H9 (cell line): ENCODE data around the gene NR1H4. TPM values are rescaled to one million over a fixed set of nuclear protein-coding genes. Genes with fewer than 3 reads are reported as not detected.

Source experiments
- DNase-seq: peaks from one replicate; pipeline ENCODE4 v3.0.0-alpha.2; 2017
- H2AFZ ChIP-seq: one replicate; pipeline ENCODE4 v1.6.1; 2013; ENCODE audit warnings: mild to moderate bottlenecking, low read length, control low read depth, moderate library complexity
- H2AK5ac ChIP-seq: 2 replicates; pipeline ENCODE4 v1.6.1; 2013; ENCODE audit warnings: low read length, control low read depth, mixed read lengths; ENCODE audit not compliant: insufficient read length
- H2BK120ac ChIP-seq: one replicate; pipeline ENCODE4 v1.6.1; 2013; ENCODE audit warnings: low read depth, mild to moderate bottlenecking, low read length, control low read depth, inconsistent platforms; ENCODE audit not compliant: poor library complexity, severe bottlenecking
- H2BK12ac ChIP-seq: 2 replicates; pipeline ENCODE4 v1.6.1; 2013; ENCODE audit warnings: low read length, control low read depth, mixed read lengths, low read depth; ENCODE audit not compliant: insufficient read length
- H2BK15ac ChIP-seq: 2 replicates; pipeline ENCODE4 v1.6.1; 2013; ENCODE audit warnings: low read depth, low read length, control low read depth
- H2BK20ac ChIP-seq: one replicate; pipeline ENCODE4 v1.6.1; 2013; ENCODE audit warnings: low read depth, mild to moderate bottlenecking, low read length, control low read depth, inconsistent platforms; ENCODE audit not compliant: poor library complexity, severe bottlenecking
- H2BK5ac ChIP-seq: 2 replicates; pipeline ENCODE4 v1.6.1; 2013; ENCODE audit warnings: low read length, control low read depth, mixed read lengths; ENCODE audit not compliant: insufficient read length
- H3K14ac ChIP-seq: 2 replicates; pipeline ENCODE4 v1.6.1; 2013; ENCODE audit warnings: low read length, control low read depth; ENCODE audit not compliant: insufficient read depth
- H3K18ac ChIP-seq: 2 replicates; pipeline ENCODE4 v1.6.1; 2013; ENCODE audit warnings: low read depth, mild to moderate bottlenecking, mixed read lengths, low read length, control low read depth; ENCODE audit not compliant: insufficient read length
- H3K23ac ChIP-seq: 2 replicates; pipeline ENCODE4 v1.6.1; 2013; ENCODE audit warnings: low read length, control low read depth, mixed read lengths, low read depth; ENCODE audit not compliant: insufficient read length
- H3K23me2 ChIP-seq: 2 replicates; pipeline ENCODE4 v1.6.1; 2013; ENCODE audit warnings: low read depth, mild to moderate bottlenecking, mixed read lengths, low read length, control low read depth; ENCODE audit not compliant: insufficient read length, poor library complexity, severe bottlenecking
- H3K27ac ChIP-seq: 2 replicates; pipeline ENCODE4 v1.5.1; 2013; ENCODE audit warnings: low read length, control low read depth, mixed read lengths, low read depth; ENCODE audit not compliant: insufficient read length
- H3K27me3 ChIP-seq: 2 replicates; pipeline ENCODE4 v1.6.1; 2013; ENCODE audit warnings: low read length, control low read depth, inconsistent platforms; ENCODE audit not compliant: insufficient read depth
- H3K4ac ChIP-seq: 2 replicates; pipeline ENCODE4 v1.6.1; 2013; ENCODE audit warnings: low read depth, mild to moderate bottlenecking, control low read depth, inconsistent platforms, low read length, moderate library complexity
- H3K4me1 ChIP-seq: 2 replicates; pipeline ENCODE4 v1.6.1; 2013; ENCODE audit warnings: low read length, control low read depth, inconsistent platforms; ENCODE audit not compliant: insufficient read depth
- H3K4me2 ChIP-seq: 2 replicates; pipeline ENCODE4 v1.6.1; 2013; ENCODE audit warnings: low read length, control low read depth, mixed read lengths; ENCODE audit not compliant: insufficient read length, insufficient read depth
- H3K56ac ChIP-seq: 2 replicates; pipeline ENCODE4 v1.6.1; 2013; ENCODE audit warnings: low read depth, mild to moderate bottlenecking, mixed read lengths, low read length, control low read depth; ENCODE audit not compliant: insufficient read length
- H3K79me1 ChIP-seq: 2 replicates; pipeline ENCODE4 v1.6.1; 2013; ENCODE audit warnings: low read depth, mild to moderate bottlenecking, moderate library complexity, low read length, control low read depth, inconsistent platforms; ENCODE audit not compliant: insufficient read depth, poor library complexity, severe bottlenecking
- H3K79me2 ChIP-seq: 2 replicates; pipeline ENCODE4 v1.6.1; 2013; ENCODE audit warnings: low read length, control low read depth, inconsistent platforms; ENCODE audit not compliant: insufficient read depth
- H3K9ac ChIP-seq: 2 replicates; pipeline ENCODE4 v1.6.1; 2013; ENCODE audit warnings: low read length, control low read depth, mixed read lengths; ENCODE audit not compliant: insufficient read length; ENCODE audit errors: extremely low read depth
- H3K9me3 ChIP-seq: one replicate; pipeline ENCODE4 v1.6.1; 2013; ENCODE audit warnings: low read depth, low read length, inconsistent platforms; ENCODE audit not compliant: control insufficient read depth
- H3T11ph ChIP-seq: one replicate; pipeline ENCODE4 v1.6.1; 2013; ENCODE audit warnings: mild to moderate bottlenecking, low read length, control low read depth, inconsistent platforms
- H4K20me1 ChIP-seq: one replicate; pipeline ENCODE4 v1.6.1; 2013; ENCODE audit not compliant: control insufficient read depth, insufficient read length, insufficient read depth
- H4K5ac ChIP-seq: 2 replicates; pipeline ENCODE4 v1.6.1; 2013; ENCODE audit warnings: low read depth, mild to moderate bottlenecking, mixed read lengths, low read length, control low read depth; ENCODE audit not compliant: insufficient read length
- H4K8ac ChIP-seq: replicated peaks from 2 replicates; pipeline ENCODE4 v1.6.1; 2013; ENCODE audit warnings: low read length, control low read depth, mixed read lengths, low read depth; ENCODE audit not compliant: insufficient read length
- H4K91ac ChIP-seq: 2 replicates; pipeline ENCODE4 v1.6.1; 2013; ENCODE audit warnings: low read depth, mild to moderate bottlenecking, moderate library complexity, mixed read lengths, low read length, control low read depth; ENCODE audit not compliant: insufficient read length
- H3K27ac Mint-ChIP-seq, 3 experiments: 2 replicates in 2 of 3; 3 replicates in 1 of 3; pipeline ENCODE4 v1.8.0; 2020 to 2021; ENCODE audit warnings: mixed read lengths in 3 of 3, mild to moderate bottlenecking in 1 of 3, moderate library complexity in 1 of 3
- H3K27me3 Mint-ChIP-seq: 2 replicates; pipeline ENCODE4 v1.8.0; 2021; ENCODE audit warnings: low read depth, mild to moderate bottlenecking, moderate library complexity, mixed read lengths
- H3K36me3 Mint-ChIP-seq, 3 experiments: 2 replicates in 2 of 3; 3 replicates in 1 of 3; pipeline ENCODE4 v1.8.0; 2020 to 2021; ENCODE audit warnings: low read depth in 3 of 3, mixed read lengths in 3 of 3; ENCODE audit not compliant: insufficient read depth in 1 of 3
- H3K4me1 Mint-ChIP-seq, 2 experiments: 2 replicates each; pipeline ENCODE4 v1.8.0; 2020; ENCODE audit warnings: mixed read lengths in 2 of 2
- H3K4me3 Mint-ChIP-seq, 2 experiments: 2 replicates in 1 of 2; 3 replicates in 1 of 2; pipeline ENCODE4 v1.8.0; 2020 to 2021; ENCODE audit warnings: mild to moderate bottlenecking in 2 of 2, mixed read lengths in 2 of 2, moderate library complexity in 1 of 2
- H3K9me3 Mint-ChIP-seq, 2 experiments: 2 replicates in 1 of 2; 3 replicates in 1 of 2; pipeline ENCODE4 v1.8.0; 2020; ENCODE audit warnings: mild to moderate bottlenecking in 2 of 2, mixed read lengths in 2 of 2, moderate library complexity in 1 of 2
- WGBS: extraction: QIAGEN DNeasy Blood & Tissue Kit; methylation state at CpG from one replicate; pipeline ENCODE4 v1.1.7; 2013; ENCODE audit warnings: missing lambda C conversion rate, low lambda C conversion rate, mixed read lengths; ENCODE audit not compliant: insufficient read length; ENCODE audit errors: extremely low coverage; 5-methylcytosine and 5-hydroxymethylcytosine counted together
- total RNA-seq: library from RNA; stranded (reverse); gene quantifications from 2 replicates; pipeline ENCODE4 v1.2.1, GENCODE V29; 2021
- TF ChIP-seq, protein P1 (sequence below): fragments of 200-600 bp; sonication (generic); conservative IDR thresholded peaks from 3 replicates; pipeline ENCODE4 v1.8.0; 2021; ENCODE audit warnings: antibody characterized with exemption, mild to moderate bottlenecking

The NR1H4 gene
- total RNA-seq, 1 experiment from 2014 or later, result not detected

DNA sequence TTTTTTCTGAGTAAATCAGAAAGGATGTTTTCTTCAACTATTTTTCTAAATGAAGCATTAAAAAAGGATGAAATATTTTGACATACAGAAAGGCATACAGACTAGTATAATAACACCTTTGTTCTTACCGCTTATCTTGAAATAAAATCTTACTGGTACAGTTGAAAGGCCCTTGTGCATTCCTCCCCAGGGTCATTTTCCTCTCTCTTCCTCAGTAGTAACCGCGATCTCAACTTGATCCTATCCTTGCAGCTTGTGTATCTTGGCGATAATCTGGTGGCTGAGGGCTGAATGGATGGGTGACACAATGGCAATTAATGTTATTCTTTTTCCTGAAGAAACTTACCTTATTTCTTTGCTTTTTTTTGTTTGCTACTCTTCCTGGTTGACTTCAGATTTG is 118.3 kb downstream of the NR1H4 start:
- no peak overlapping the region for H2BK15ac ChIP-seq
- no peaks in the 10 kb centered on the region for H3K79me1 ChIP-seq
- H4K91ac ChIP-seq, result no peak overlapping the region
- no peaks in the 10 kb centered on the region for H3K79me2 ChIP-seq
- H3K4me3 Mint-ChIP-seq, result no peak overlapping the region
- no peak overlapping the region for H2AFZ ChIP-seq
- H2BK12ac ChIP-seq, result no peak overlapping the region
- no peak overlapping the region for H3K23ac ChIP-seq
- no peak overlapping the region for H3K27ac Mint-ChIP-seq
- no peaks in the 10 kb centered on the region for H3K23me2 ChIP-seq
- H3K9me3 ChIP-seq, result no peaks in the 10 kb centered on the region
- peaks cover 14 to 19% (median 17%) of the 10 kb centered on the region in 3 experiments for H3K36me3 Mint-ChIP-seq
- TF ChIP-seq, protein P1, sequence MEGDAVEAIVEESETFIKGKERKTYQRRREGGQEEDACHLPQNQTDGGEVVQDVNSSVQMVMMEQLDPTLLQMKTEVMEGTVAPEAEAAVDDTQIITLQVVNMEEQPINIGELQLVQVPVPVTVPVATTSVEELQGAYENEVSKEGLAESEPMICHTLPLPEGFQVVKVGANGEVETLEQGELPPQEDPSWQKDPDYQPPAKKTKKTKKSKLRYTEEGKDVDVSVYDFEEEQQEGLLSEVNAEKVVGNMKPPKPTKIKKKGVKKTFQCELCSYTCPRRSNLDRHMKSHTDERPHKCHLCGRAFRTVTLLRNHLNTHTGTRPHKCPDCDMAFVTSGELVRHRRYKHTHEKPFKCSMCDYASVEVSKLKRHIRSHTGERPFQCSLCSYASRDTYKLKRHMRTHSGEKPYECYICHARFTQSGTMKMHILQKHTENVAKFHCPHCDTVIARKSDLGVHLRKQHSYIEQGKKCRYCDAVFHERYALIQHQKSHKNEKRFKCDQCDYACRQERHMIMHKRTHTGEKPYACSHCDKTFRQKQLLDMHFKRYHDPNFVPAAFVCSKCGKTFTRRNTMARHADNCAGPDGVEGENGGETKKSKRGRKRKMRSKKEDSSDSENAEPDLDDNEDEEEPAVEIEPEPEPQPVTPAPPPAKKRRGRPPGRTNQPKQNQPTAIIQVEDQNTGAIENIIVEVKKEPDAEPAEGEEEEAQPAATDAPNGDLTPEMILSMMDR, result no peak
- H3K56ac ChIP-seq, result no peak overlapping the region
- H3K9me3 Mint-ChIP-seq, result peaks cover 20 to 22% of the 10 kb centered on the region in 2 experiments
- no CpG with 5 or more reads among the region's 4 CpGs for WGBS
- no peak overlapping the region for H3T11ph ChIP-seq
- DNase-seq, result no peak
- H2BK5ac ChIP-seq, result no peak overlapping the region
- no peak overlapping the region for H3K27ac ChIP-seq
- no peak overlapping the region for H3K4ac ChIP-seq
- H4K5ac ChIP-seq, result no peak overlapping the region
- no peaks in the 10 kb centered on the region for H4K20me1 ChIP-seq
- no peak overlapping the region for H4K8ac ChIP-seq
- H3K4me1 Mint-ChIP-seq, result peaks cover under 1 to 1% of the 10 kb centered on the region in 2 experiments; a peak in 3 of 4 replicates
- H3K27me3 Mint-ChIP-seq, result no peaks in the 10 kb centered on the region
- H3K14ac ChIP-seq, result no peak overlapping the region
- no peak overlapping the region for H2BK20ac ChIP-seq
- no peaks in the 10 kb centered on the region for H3K27me3 ChIP-seq
- H2AK5ac ChIP-seq, result no peak overlapping the region
- no peak overlapping the region for H3K4me2 ChIP-seq
- no peak overlapping the region for H3K18ac ChIP-seq
- no peak overlapping the region for H3K9ac ChIP-seq
- H2BK120ac ChIP-seq, result no peak overlapping the region
- no peaks in the 10 kb centered on the region for H3K4me1 ChIP-seq
